Umbilical cord (tissue), 2 donors: ENCODE results near the gene MYOCD. TPM values are rescaled to one million over a fixed set of nuclear protein-coding genes. Genes with fewer than 3 reads are reported as not detected.
A peak's percentile ranks its signal among the peaks of the same experiment; 100 is the strongest.

Source experiments
- DNase-seq: peaks from one replicate; pipeline ENCODE4 v3.0.0-alpha.2; 2015; ENCODE audit warnings: low spot score
- total RNA-seq: library from RNA; depleted of rRNA; stranded (reverse); fragments of >200 nt; gene quantifications from one replicate; pipeline ENCODE4 v1.2.3, GENCODE V29; 2014; ENCODE audit warnings: low replicate concordance; ENCODE audit not compliant: insufficient read depth

Gene MYOCD
- total RNA-seq, 1 donor from 2014 or later: 98.7 TPM

GRCh38 chr17:12712941-12713340 lies 47.3 kb downstream of the MYOCD start:
- DNase-seq: no peak

GRCh38 chr17:12719948-12720347 lies 54.3 kb downstream of the MYOCD start:
- no peak for DNase-seq

- DNase-seq: no peak
Measured at GRCh38 chr17:12721581-12721980, 55.9 kb downstream of the MYOCD start.

GRCh38 chr17:12722282-12722681 lies 56.6 kb downstream of the MYOCD start:
- DNase-seq: no peak

GRCh38 chr17:12726131-12726530 lies 60.4 kb downstream of the MYOCD start:
- DNase-seq: no peak

DNA sequence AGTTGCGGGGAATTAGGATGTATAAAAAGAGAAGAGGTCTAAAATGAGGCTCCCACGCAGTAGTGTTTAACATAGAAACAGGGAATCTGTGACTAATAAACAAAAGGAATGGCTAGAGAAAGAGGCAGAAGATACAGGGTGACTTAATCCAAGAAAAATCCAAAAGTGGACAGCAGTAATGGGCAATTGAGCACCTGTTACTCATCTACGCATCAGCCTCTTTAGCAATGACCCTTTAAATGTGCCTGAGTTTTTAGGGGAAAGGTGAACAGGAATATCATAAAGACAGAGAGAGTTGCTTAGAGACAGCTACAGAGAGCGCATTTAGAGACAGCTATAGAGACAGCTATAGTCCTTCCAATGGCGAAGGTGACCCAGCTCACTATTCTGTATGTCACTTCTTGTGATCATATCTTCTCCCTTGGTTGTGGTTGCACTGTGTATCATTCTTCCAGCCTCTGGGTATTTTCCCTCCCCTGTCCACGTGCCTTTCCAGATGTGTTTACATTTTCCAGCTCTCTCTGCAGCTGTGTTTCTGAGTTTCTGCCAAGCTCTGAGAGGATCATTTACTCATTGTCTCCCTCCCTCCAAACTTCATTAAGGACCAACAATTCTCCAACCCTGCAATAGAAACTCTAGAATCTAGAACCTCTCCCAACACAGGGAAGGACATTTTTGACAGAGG lies 61.5 kb downstream of the MYOCD start:
- peak; percentile 59 for DNase-seq

DNA sequence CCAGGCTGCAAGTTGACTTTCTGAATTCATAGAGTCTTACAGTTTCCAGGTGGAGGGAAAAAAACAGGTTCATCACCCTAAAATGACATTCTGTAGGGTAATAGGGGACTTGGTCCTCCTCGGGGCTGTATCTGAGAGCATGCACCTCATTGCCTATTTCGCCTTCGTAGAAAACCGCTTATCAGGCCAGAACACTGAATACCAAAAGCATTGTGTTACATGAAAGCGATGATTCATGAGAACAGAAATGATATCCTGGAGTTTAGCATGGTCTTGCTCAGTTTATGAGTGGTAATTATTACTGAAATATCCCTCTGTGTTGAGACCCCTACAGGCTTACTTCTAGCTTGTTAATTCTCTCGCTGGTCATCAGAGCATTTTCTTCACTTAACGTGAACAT lies 62.2 kb downstream of the MYOCD start:
- no peak for DNase-seq

DNA sequence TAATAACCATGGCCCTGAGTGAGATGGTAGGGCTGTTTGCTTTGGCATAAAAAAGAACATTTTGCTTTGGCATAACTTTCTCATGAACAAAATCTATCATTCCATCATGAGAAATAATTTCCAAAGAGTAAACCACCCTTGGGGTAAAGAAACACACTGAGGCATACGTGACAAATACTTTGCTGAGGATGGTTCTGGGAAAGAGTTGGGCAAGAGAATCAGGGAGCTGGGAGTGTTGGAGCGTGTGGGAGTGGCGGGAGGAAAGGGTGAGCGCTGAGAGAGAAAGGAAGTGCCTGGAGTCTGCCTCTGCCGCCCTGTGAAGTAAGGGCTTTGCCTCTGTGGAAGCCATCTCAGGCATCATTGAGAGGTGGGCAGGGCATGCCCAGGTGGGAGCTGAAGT lies 63.4 kb downstream of the MYOCD start:
- DNase-seq: no peak

DNA sequence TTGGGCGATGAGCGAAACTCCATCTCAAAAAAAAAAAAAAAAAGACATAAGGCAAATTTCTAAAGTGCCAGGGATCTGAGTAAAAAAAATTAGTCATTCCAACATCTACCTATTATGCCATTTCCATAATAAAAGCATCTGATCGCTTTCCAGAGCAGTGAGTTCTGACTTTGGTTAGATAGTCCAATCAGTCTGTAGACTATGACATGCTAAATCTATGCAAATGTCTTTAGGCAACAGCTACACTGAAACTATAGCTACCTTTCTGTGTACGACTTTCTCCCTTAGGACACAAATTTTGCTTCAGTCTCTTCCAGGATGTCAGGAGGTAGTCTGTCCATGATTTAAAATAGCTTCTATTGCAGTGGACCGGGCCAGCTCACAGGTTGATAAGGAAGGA lies 64.7 kb downstream of the MYOCD start:
- no peak for DNase-seq

DNA sequence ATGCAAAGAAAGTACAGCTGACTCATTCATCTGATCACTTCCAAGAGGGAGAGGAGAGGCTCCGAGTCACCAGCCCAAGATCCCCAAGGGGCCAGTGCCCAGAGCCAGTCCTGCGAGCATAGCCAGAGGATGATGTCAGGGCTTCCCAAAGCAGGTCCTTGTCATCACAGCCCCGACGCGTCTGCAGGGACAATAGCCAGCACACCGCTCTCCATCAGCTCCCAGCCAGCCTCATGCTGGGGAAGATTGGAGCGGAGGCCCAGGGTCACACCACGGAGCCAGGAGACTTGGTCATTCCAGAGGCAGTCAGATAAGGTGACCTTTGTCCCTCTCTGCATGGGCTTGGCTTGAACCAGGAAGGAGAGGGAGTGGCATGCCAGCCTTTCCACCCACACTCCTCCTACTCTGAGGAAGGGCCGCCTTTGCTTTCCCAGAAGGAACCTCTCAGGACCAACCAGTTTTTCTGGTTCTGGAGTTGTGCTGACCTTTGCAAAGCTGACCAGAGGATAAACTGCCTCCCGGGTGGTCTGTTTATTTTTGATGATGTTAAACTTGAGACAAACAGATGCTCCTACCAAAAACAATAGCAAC lies 65.3 kb downstream of the MYOCD start:
- DNase-seq: peak; percentile 26

- no peak for DNase-seq
Measured at GRCh38 chr17:12731839-12732238, 66.1 kb downstream of the MYOCD start.

- no peak for DNase-seq
Measured at GRCh38 chr17:12732366-12732765, 66.7 kb downstream of the MYOCD start.

DNA sequence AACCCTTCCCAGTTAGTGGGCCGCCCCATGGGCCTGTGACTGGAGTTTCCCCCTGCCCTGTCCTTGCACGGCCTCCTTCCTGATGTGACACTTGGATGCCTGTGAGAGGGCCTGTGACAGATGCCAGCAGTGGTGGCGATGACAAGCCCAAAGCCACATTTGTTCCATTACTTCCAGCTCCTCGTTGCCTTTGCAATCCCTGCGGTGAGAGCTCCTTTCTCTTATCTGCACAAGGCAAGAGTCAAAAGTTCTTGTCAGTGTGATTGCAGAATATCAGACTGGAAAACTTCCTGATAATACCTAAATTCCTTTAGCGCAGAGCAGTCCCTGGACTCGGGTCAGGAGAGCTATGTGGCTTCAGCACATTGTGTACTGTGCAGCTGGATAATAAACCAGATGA lies 69.2 kb downstream of the MYOCD start:
- DNase-seq: peak; percentile 65

GRCh38 chr17:12735517-12735916 lies 69.8 kb downstream of the MYOCD start:
- DNase-seq: no peak

GRCh38 chr17:12736526-12736925 lies 70.8 kb downstream of the MYOCD start:
- DNase-seq: no peak

DNA sequence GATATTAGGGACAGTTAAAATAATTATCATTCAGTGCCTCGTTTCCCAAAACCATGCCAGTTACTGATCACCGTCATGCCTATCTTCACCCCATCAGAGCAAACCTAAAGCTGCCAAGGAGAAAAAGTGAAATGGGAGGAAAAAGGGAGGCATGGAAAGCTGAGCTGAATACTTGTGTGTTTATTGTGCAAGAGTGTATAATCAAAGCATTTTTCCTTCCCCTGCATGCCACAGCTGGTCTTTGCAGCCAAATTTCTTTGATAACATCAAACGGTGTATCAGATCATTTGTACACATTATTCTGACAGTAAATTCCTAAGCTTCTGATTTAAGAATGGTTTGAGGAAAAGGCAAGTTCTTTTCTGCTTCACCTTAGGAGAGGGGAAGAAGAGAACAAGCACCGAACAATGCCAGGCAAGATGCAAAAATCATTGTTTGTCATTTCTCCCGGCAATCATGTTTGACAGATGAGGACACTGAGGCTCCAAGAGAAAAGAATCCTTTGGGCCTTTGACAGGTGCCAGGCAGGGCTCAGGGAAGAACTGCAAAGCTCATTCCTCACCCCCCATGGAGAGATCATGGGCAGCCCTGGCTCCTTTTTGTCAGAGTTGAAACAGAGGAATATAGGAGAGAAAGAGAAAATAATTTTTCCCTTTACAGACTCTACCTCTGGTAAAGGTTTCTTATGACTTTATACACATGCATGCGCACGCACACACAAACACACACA lies 72.2 kb downstream of the MYOCD start:
- peak; percentile 31 for DNase-seq

DNA sequence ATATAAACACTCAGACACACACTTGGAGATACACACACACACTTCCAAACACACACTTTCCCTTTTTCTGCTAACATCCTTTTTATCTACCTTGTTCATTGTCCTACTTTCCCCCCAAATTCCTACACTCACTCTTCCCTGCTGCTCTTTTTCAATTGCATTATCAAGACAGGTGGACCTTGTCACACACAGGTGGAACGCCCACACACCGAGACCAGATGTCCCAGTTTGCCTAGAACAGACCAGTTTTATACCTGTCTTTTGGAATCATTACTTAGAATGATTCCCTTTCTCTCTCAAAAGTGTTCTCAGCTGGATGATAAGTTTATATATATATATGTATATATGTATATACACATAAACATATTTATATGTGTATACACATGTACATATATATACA lies 72.9 kb downstream of the MYOCD start:
- DNase-seq: no peak

- DNase-seq: no peak
Measured at GRCh38 chr17:12739500-12739899, 73.8 kb downstream of the MYOCD start.

GRCh38 chr17:12743046-12743445 lies 77.4 kb downstream of the MYOCD start:
- DNase-seq: no peak

DNA sequence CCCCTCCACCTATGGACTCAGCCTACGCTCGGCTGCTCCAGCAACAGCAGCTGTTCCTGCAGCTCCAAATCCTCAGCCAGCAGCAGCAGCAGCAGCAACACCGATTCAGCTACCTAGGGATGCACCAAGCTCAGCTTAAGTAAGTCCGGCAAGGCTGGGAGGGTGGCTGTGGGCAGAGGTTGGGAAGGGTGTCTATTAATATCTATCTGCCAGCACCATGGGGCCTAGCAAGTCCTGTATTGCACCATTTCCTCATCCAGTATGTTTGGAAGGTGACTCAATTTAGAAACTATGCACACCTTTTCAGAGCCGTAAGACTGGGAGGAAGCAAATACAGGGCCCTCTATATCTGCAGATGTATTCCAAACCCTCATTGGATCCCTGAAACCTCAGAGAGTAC lies 78.6 kb downstream of the MYOCD start:
- no peak for DNase-seq

GRCh38 chr17:12744786-12745185 lies 79.1 kb downstream of the MYOCD start:
- no peak for DNase-seq

DNA sequence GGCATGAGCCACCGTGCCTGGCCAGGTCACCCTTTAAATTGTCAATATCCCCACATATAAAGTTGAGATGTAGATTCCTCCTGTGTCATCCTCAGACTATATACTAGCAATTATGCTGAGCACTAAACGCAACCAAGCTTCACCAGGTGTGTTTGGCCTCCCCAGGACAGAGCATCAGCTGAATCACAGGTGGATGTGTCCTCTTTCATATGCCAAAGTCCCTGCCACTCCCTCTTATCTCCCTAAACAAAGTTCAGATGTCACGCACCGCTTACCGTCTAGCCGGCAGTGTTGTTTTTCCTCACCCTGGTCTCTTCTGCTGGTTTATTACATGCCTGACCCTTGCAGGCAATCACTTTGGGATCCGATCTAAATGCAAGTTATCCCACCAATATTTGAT lies 79.8 kb downstream of the MYOCD start:
- no peak for DNase-seq

DNA sequence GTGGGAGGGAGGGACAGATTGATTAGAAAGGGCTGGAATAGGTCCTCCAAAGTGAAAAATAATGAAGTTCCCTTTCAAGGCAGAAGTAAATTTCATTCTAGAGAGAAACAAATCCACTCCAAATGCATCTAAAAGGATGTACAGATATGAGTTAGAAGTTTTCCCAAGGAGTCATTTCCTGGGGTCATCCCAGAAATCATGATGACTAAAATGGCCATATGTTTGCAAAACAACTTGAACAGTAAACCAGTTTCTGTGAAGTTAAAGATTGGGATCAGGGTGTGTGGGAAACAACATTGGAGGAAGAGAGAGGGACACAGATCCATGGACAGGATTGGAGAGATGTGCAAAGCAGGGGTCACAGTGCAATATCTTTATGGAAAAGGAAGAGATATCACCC lies 91.1 kb downstream of the MYOCD start:
- DNase-seq: no peak
